ENCODE data around the gene EPB41L4A.

DNA sequence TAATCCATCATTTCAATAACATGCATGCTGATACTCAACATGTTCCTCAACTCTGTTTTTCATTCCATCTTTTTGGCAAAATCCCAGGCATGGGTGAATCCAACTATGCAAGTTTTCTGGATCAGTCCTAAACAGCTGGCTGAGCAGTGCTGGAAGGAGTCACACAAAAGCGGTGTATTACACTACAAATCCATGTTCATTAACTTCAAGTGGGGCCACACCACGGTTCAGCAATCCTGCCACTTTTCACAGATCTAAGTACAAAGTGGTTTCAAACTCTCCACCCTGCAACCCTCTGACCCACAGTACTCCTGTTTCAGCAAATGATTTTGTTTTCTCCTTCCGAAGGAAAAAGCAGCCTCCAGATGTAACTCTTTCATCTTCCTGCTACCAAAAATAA is 222.5 kb downstream of the EPB41L4A start:
- TF ChIP-seq, protein P1, sequence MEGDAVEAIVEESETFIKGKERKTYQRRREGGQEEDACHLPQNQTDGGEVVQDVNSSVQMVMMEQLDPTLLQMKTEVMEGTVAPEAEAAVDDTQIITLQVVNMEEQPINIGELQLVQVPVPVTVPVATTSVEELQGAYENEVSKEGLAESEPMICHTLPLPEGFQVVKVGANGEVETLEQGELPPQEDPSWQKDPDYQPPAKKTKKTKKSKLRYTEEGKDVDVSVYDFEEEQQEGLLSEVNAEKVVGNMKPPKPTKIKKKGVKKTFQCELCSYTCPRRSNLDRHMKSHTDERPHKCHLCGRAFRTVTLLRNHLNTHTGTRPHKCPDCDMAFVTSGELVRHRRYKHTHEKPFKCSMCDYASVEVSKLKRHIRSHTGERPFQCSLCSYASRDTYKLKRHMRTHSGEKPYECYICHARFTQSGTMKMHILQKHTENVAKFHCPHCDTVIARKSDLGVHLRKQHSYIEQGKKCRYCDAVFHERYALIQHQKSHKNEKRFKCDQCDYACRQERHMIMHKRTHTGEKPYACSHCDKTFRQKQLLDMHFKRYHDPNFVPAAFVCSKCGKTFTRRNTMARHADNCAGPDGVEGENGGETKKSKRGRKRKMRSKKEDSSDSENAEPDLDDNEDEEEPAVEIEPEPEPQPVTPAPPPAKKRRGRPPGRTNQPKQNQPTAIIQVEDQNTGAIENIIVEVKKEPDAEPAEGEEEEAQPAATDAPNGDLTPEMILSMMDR (IDR thresholded peaks at IDR 0.05; ENCODE audit: insufficient read depth, low read depth, low read length): no peak
- no peak for TF ChIP-seq EZH2 (IDR thresholded peaks at IDR 0.05; ENCODE audit: insufficient read depth, low read length)
